Mucosa of gallbladder (tissue), 1 donor: ENCODE data around the gene LEKR1. TPM values are rescaled to one million over a fixed set of nuclear protein-coding genes. Genes with fewer than 3 reads are reported as not detected.
"Not testable (repeated sequence)": the region's sequence is repeated elsewhere in the genome, so short reads cannot be mapped to it uniquely, and the experiment has no call there.

ENCODE experiments used
- DNase-seq: peaks from one replicate; pipeline ENCODE4 v3.0.0-alpha.2; 2020; ENCODE audit warnings: low spot score
- total RNA-seq: library from RNA; stranded (reverse); gene quantifications from one replicate; pipeline ENCODE4 v1.2.1, GENCODE V29; 2021
- donor health status: DM: no; HTN: no; CAD: no.

Gene LEKR1
- total RNA-seq, 1 donor from 2014 or later, result 2.2 TPM

GRCh38 chr3:156902916-156903315, 76.8 kb downstream of the LEKR1 start:
- no peak for DNase-seq

GRCh38 chr3:156906275-156906674, 80.1 kb downstream of the LEKR1 start:
- no peak for DNase-seq

GRCh38 chr3:156908398-156908797, 82.2 kb downstream of the LEKR1 start:
- no peak for DNase-seq

GRCh38 chr3:156910022-156910421, 83.9 kb downstream of the LEKR1 start:
- DNase-seq, result no peak

GRCh38 chr3:156910831-156911230, 84.7 kb downstream of the LEKR1 start:
- not testable (repeated sequence) for DNase-seq

- DNase-seq, result not testable (repeated sequence)
These were observed 88.1 kb downstream of the LEKR1 start for GRCh38 chr3:156914300-156914699.

GRCh38 chr3:156915372-156915771, 89.2 kb downstream of the LEKR1 start:
- DNase-seq, result no peak

GRCh38 chr3:156918746-156919145, 92.6 kb downstream of the LEKR1 start:
- no peak for DNase-seq

GRCh38 chr3:156919818-156920217, 93.7 kb downstream of the LEKR1 start:
- no peak for DNase-seq

- no peak for DNase-seq
These were observed 94.2 kb downstream of the LEKR1 start for GRCh38 chr3:156920399-156920798.

- no peak for DNase-seq
These were observed 97.2 kb downstream of the LEKR1 start for GRCh38 chr3:156923349-156923748.

GRCh38 chr3:156938724-156939123, 112.6 kb downstream of the LEKR1 start:
- no peak for DNase-seq

- no peak for DNase-seq
These were observed 113.2 kb downstream of the LEKR1 start for GRCh38 chr3:156939315-156939714.

- no peak for DNase-seq
These were observed 115.2 kb downstream of the LEKR1 start for GRCh38 chr3:156941311-156941710.

- DNase-seq, result no peak
These were observed 122.5 kb downstream of the LEKR1 start for GRCh38 chr3:156948402-156949210.

- DNase-seq, result no peak
These were observed 125.9 kb downstream of the LEKR1 start for GRCh38 chr3:156952011-156952410.

- no peak for DNase-seq
These were observed 131.6 kb downstream of the LEKR1 start for GRCh38 chr3:156957715-156958114.

GRCh38 chr3:156963096-156963495, 136.9 kb downstream of the LEKR1 start:
- no peak for DNase-seq

- DNase-seq, result no peak
These were observed 138.4 kb downstream of the LEKR1 start for GRCh38 chr3:156964577-156964976.

GRCh38 chr3:156966349-156966748, 140.2 kb downstream of the LEKR1 start:
- DNase-seq, result not testable (repeated sequence)

GRCh38 chr3:156973954-156974353, 147.8 kb downstream of the LEKR1 start:
- DNase-seq, result no peak

GRCh38 chr3:156974931-156975330, 148.8 kb downstream of the LEKR1 start:
- no peak for DNase-seq

- DNase-seq, result no peak
These were observed 149.6 kb downstream of the LEKR1 start for GRCh38 chr3:156975721-156976120.

GRCh38 chr3:156976933-156977332, 150.8 kb downstream of the LEKR1 start:
- no peak for DNase-seq
